Measurements from ENCODE around the gene RERE.

DNA sequence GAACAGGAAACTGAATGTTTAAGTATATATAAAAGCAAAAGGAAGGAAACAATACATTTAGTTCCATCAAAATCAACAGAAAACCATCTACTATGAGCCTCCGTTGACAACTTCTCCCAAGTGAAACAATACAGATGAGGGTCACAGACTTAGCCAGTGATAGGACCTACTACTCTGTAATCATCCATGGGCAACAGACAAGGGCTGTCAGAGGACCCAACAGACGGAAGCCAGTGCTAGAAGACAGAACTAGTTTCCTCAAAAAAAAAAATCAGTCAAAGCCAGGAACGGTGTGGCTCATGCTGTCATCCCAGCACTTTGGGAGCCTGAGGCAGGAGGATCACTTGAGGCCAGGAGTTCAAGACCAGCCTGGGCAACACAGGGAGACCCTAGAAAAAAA, 20.6 kb downstream of the RERE start:
- TF ChIP-seq, protein P1, sequence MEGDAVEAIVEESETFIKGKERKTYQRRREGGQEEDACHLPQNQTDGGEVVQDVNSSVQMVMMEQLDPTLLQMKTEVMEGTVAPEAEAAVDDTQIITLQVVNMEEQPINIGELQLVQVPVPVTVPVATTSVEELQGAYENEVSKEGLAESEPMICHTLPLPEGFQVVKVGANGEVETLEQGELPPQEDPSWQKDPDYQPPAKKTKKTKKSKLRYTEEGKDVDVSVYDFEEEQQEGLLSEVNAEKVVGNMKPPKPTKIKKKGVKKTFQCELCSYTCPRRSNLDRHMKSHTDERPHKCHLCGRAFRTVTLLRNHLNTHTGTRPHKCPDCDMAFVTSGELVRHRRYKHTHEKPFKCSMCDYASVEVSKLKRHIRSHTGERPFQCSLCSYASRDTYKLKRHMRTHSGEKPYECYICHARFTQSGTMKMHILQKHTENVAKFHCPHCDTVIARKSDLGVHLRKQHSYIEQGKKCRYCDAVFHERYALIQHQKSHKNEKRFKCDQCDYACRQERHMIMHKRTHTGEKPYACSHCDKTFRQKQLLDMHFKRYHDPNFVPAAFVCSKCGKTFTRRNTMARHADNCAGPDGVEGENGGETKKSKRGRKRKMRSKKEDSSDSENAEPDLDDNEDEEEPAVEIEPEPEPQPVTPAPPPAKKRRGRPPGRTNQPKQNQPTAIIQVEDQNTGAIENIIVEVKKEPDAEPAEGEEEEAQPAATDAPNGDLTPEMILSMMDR (IDR thresholded peaks at IDR 0.05; ENCODE audit: poor library complexity), result no peak
- TF ChIP-seq EZH2 (IDR thresholded peaks at IDR 0.05; ENCODE audit: borderline replicate concordance), result no peak

Data from hepatocyte (in vitro differentiated cells).